Sigmoid colon (tissue), 4 donors: ENCODE data around the gene CD81.
"Not testable (repeated sequence)": the region's sequence is repeated elsewhere in the genome, so short reads cannot be mapped to it uniquely, and the experiment has no call there.

Experiments
- POLR2A ChIP-seq, 2 donors: fragments of 450-650 bp; IDR thresholded peaks; one replicate each; pipeline ENCODE4 v1.6.1; 2016; ENCODE audit warnings: antibody characterized with exemption in 2 of 2, mild to moderate bottlenecking in 2 of 2, moderate library complexity in 2 of 2
- POLR2AphosphoS5 ChIP-seq, 4 donors: sonication (generic); formaldehyde crosslinking; IDR thresholded peaks; one replicate each; pipeline ENCODE4 v1.6.1; 2017; ENCODE audit warnings: antibody characterized with exemption in 4 of 4
- TF ChIP-seq, protein P1 (sequence below), 4 experiments: fragments of 450-650 bp in 3 of 4; fragments of 200-600 bp in 1 of 4; IDR thresholded peaks; one replicate each; pipeline ENCODE4 v1.5.1; 2016 to 2019; ENCODE audit warnings: antibody characterized with exemption in 4 of 4, mild to moderate bottlenecking in 3 of 4, moderate library complexity in 2 of 4

DNA sequence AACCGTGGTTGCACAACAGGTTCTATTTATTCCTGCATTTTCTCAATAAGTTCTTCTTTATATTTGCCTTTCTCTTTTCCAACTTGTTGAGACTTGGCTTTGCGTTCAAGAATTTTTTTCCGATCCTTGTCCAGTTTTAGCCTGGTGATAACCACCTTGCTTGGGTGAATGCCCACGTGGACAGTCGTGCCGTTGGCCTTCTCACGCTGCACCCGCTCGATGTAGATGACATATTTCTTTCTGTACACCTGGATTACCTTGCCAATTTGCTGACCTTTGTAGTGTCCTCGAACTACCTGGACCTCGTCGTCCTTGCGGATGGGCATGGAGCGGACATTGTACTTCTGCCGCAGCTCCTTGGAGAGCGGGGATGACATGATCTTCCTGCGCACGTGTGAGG lies 41.8 kb upstream of the CD81 start:
- TF ChIP-seq, protein P1, sequence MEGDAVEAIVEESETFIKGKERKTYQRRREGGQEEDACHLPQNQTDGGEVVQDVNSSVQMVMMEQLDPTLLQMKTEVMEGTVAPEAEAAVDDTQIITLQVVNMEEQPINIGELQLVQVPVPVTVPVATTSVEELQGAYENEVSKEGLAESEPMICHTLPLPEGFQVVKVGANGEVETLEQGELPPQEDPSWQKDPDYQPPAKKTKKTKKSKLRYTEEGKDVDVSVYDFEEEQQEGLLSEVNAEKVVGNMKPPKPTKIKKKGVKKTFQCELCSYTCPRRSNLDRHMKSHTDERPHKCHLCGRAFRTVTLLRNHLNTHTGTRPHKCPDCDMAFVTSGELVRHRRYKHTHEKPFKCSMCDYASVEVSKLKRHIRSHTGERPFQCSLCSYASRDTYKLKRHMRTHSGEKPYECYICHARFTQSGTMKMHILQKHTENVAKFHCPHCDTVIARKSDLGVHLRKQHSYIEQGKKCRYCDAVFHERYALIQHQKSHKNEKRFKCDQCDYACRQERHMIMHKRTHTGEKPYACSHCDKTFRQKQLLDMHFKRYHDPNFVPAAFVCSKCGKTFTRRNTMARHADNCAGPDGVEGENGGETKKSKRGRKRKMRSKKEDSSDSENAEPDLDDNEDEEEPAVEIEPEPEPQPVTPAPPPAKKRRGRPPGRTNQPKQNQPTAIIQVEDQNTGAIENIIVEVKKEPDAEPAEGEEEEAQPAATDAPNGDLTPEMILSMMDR (IDR thresholded peaks at IDR 0.05) = not testable (repeated sequence)
- not testable (repeated sequence) for TF ChIP-seq POLR2A, POLR2AphosphoS5 (IDR thresholded peaks at IDR 0.05)
